Peyer's patch (tissue), 4 donors: Measurements from ENCODE around the gene RASGRF2.

Experiments
- CTCF ChIP-seq, 6 experiments: fragments of 450-650 bp in 4 of 6; fragments of 200-600 bp in 2 of 6; sonication (generic) in 1 of 6; IDR thresholded peaks; one replicate each; pipeline ENCODE4 v1.5.1; 2017 to 2019; ENCODE audit warnings: antibody characterized with exemption in 6 of 6, mild to moderate bottlenecking in 3 of 6, moderate library complexity in 1 of 6
- POLR2A ChIP-seq, 2 donors: fragments of 450-650 bp; IDR thresholded peaks; one replicate each; pipeline ENCODE4 v1.5.1; 2017; ENCODE audit warnings: antibody characterized with exemption in 2 of 2, mild to moderate bottlenecking in 2 of 2, moderate library complexity in 2 of 2

DNA sequence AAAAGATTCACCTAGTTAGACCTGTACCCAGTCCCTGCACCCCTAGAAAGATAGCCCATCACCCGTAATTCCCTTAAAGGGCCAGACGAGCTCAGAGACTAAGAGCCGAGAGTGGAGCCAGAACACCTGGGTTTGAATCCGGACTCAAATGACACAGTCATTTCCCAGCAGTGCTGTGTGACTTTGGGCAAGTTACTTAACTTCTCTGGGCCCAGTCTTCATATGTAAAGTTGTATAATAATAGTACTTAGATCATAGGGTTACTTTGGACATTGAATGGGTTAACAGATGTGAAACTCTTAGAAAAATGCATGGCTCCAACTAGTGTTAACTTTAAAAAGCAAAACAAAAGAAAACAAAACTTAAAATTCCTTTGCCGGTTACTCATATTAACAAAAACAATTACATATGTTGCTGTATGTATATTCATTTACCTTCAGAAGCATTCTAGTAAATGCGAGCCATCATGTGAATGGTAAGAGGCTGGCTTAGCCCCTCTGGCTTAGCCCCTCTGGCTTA, 40.4 kb upstream of the RASGRF2 start:
- TF ChIP-seq CTCF (IDR thresholded peaks at IDR 0.05) (no peak), POLR2A (IDR thresholded peaks at IDR 0.05) (no peak)
